Middle frontal gyrus (tissue), 1 donor: ENCODE measurements around the gene VASN.
"Not testable (repeated sequence)": the region's sequence is repeated elsewhere in the genome, so short reads cannot be mapped to it uniquely, and the experiment has no call there.

Source experiments
- DNase-seq: peaks from one replicate; pipeline ENCODE4 v3.0.0-alpha.2; 2015; ENCODE audit warnings: low spot score; ENCODE audit errors: extremely low spot score

The VASN gene

DNA sequence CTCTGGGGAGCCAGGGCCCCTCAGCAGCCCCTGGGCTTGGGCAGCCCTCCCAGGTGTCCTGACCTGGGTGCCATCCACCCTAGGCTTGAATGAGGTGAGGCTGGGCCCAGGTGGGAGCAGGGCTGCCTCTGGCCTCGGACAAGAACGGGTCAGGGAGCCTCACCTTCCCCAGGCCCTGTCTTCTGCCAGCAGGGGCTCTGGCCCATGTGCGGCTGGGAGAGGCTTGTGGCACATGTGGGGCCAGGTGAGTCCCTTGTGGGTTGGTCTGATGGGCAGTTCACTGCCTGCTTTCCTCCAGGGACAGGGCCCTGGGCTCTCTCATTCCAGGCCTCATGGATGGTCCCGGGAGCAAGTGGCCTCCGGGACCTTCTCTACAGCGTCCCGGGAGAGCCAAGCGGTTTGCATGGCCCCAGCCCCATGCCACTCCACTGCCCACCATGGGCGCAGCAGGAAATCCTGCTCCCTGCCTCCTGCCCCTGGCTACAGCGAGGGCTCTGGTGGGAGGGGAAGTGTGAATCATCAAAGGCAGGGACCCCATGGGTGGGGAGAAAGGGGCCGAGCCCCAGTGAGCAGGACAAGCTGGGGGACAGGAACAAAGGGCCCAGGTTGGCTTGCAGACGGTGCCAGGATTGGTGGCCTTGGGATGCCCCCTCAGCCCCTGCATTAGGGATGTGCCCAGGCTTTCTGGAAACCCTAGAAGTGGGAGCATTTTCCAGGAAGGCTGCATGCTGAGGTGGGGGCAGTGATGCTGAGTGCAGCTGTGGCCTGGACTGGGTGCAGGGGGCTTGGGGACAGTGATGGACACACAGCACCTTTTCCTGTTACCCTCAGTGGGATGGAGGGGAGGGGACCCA is 12.2 kb downstream of the VASN start:
- no peak for DNase-seq

DNA sequence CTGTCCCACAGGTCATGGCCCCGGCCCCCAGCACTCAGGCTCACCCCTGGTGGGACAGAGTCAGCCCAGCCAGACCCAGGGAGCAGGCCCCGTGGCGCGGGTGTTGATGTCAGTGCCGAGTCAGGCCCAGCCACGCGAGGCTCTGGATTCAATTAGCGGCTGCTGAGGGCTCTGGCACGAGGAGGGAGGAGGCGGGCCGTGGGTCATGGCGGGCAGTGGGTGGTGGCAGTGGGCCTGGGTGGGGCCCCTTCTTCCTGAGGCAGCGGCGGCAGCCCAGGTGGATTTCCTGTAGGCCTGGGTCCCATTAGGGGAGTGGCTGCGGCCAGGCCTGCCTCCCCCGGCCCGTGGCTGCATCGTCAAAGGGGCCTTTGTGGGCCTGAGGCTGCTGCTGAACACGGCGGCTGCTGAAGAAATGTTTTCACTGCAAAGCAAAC is 12.9 kb downstream of the VASN start:
- no peak for DNase-seq

DNA sequence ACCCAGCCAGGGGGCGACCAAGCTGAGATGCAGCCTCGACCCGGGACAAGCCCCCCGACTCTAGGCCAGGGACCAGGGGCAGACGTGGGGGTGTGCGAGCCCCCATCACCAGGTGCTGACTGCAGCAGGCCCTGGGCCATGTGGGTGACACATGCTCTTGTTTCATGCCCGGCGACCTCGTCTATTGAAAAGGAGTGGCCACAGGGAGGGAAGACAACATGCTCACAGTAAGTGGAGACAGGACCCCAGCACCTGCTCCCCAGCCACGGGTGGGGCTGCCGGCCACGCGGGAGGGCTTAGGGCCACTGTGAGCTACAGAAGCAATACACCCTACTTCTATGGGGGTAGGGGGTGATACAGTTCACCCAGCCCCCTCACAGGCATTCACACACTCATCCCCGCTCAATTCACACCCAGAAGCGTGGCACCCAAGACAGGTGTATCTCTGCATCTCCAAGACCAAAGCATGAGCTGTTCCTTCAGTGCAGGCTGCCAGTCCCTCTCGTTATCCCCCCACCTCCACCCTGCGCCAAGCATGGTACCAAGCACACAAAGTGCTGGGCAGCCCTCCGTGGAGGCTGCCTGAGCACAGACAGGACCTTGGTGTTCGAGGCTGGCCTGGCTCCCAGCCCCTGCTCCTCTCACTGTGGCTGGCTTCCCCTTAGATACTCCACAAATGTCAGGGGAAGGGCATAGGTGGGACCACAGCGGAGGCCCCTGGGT is 13.6 kb downstream of the VASN start:
- no peak for DNase-seq

DNA sequence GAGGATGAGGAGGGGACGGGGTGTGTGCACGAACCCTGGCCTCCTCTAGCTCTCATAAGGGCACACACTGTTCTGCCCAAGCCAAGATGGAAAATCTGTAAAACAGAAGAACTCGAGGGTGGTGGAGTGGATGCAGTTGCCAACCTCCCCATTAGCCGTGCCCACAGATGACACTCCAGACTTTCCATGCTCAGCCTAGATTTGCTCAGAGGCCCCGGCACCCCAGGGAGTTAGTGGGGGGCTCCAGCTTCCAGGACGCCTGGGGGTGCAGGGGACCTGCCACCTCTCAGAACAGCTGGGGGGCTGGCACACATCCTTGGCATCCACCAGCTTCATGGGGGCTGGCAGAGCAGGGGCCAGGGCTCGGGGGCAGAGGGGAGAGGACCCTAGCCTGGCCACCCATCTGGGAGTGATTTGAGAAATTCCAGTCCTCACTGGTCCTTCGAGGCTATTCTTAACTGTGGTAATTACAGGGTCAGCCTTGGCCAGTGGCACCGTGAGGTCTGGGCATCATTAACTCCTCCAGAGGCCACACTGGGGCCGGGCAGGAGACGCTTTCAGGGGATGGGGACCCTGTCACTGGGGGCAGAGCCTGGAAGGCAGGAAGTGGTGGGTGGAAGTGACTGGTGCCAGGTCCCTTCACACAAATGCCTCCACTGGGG is 14.3 kb downstream of the VASN start:
- no peak for DNase-seq

DNA sequence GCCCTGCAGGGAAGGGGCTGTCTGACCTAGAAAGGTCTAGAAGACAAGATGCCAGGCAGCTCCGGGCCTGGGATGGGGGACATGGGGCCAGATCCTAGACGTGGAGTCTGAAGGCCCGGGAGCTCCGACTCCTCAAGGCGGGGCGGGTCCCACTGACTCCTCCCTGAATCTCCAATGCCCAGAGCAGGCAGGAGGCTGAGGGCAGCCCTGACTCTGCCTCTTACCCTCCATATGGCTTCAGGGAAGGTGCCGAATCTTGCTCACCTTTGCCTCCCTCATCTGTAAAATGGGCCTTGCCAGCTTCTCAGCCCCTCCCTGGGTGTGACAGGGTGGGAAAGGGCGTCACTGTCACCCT is 14.8 kb downstream of the VASN start:
- DNase-seq: no peak

DNA sequence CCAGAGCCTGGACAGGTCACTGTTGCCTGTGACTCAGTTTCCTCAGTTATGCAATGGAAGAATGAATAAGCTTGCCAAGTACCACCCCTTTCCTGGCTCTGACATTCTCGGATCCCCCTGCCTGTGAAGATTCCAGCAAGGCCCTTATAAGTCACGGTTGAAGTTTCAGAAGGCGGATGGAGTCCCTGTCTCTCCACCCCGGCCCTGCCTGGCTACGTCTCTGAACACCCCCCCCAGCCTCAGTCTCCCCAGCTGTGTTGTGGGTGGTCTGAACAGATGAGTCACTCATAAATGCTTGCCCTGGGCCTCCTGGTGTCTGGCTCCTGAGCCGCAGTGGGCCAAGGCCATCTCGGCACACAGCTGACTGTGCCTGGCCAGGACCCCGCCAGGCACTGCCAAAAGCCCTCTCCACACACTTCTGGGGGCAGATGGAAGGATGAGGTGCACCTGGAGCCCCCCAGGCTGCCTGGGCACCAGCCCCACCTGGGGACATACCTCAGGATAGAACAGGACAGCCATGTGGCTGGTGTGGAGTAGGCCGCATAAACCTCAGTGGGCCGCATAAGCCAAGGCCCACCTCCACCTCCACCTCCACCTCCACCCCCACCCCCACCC is 15.4 kb downstream of the VASN start:
- DNase-seq: no peak

DNA sequence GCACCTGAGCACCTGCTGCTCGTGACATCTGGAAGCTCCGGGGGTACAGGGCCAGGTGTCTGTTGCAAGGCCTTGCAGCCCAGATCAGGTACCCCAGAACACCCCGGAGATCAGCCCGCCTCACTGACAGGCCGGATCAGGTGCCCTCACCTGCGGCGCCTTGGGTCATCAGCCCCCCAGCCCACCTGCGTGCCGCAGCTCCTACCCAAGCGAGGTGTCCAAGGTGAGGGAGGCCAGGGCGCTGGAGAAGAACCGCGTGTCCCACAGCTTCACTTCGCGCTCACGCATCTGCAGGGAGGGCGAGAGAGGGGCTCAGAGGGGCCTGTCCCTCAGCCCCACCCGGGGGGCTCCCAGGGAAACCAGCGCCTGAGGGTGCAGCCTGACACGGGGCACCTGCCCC is 16.1 kb downstream of the VASN start:
- no peak for DNase-seq

DNA sequence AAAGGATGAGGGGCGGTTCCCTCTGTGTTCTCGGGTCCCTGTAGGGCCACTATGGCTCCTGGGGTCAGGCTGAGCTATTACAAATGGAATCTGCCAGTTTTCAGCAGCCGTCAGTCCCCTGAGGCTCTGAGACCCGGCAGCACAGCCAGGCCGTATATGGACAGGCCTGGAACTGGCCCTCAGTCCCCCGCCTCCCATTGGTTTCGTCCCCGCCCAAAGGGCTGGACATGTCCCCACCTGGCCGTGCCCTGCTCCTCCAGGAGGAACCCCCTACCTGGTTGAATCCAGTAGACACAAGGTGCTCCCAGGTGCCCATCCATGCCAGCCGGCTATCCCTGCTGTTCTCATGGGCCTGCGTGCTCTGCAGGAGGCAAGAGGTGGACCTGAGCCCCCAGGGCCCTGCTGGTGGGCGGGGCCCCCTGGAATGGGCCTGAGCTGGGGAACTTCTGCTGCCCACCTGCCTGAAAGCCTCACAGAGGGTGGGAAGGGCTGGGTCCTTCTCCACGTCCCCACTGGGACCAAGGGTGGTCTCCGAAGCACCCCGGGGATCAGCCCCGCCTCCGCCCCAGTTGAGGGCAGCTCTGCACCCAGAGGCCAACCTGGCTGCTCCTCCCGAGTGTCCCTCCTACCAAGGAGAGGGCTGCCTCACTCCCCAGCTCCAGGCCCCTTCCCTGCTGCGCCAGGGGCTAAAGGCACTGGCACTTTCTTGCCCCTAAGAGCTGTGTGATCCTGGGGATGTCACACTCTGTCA is 16.8 kb downstream of the VASN start:
- no peak for DNase-seq

DNA sequence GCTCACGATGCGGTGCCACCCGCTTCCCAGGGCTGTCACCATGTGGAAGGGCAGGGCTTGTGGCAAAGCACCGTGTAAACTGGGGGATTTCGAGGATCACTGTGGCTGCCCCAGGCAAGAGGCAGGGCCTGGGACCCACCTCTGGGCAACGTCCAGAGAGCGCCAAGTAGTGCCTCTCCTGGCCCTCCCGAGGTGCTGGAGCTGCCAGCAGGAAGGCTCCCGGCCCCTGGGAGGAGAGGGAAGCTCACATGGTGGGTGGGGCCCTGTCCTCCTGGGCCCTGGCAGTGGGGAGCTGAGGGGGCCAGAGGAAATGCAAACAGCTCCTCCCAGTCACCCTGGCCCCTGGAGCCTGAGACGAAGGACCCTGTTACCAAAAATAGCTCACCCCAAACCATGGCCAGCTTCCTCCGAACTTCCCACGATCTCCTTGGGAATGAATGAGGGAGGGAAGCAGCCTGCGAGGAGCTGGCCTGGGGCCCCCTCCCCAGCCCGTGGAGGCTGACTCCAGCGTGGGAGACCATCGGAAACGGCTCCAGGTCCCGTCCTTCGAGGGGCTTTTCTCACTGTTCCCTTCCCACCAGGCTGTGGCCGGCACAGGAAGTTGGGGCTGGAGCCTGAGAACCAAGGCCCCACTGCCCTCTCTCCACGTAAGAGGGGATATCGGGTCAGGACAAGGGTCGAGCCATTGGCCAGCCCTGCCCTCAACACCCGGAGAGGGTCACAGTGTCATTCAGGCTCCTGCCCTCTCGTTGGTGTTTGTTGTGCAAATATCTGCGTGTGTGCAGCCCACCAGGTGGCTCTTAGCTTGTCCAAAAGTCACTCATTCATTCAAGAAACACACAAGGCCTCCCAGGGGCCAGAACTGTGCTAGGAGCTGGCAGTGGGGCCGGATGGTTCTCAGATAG is 17.7 kb downstream of the VASN start:
- no peak for DNase-seq

DNA sequence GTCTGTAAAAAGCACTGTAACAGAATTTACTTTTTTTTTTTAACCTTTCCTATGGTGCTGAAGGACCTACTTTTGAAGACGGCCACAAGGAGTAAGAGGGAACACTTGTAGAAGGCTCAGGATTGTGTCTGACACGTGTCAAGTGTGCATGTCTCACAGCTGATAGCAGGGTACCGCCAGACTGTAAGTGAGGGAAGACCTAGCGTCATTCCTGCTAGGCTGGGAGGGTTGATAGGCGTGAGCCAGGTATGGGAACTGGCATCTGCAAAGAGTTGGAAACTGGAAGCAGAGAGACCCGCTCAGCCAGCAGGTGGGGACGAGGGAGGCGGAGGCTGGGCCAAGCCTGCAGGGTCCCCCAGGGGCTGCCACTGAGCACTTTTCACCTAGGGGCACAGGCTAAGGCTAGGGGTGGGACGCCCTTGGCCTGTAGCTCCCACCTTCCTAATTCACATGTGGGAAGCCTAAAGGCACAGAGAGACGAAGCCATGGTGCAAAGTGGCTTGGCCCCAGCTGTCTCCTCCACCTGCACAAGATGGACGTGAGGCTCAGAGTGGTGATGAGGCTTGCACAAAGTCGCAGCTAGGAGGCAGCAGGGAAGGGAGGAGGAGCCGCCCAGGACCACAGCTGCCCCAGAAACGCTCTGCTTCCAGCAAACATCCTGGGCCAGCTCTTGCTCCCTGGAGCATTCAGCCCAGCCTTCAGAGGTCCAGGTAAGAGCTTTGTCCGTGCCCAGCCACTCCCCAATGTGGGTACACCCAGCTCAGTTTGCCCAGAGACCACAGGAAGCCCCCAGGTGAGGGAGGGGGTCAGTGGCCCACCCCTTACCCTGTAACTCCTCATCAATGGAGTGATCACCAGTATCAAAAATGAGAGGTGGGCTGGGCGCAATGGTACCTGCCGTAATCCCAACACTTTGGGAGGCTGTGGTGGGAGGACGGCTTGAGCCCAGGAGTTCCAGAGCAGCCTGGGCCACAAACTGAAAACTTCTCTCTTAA is 18.9 kb downstream of the VASN start:
- no peak for DNase-seq

DNA sequence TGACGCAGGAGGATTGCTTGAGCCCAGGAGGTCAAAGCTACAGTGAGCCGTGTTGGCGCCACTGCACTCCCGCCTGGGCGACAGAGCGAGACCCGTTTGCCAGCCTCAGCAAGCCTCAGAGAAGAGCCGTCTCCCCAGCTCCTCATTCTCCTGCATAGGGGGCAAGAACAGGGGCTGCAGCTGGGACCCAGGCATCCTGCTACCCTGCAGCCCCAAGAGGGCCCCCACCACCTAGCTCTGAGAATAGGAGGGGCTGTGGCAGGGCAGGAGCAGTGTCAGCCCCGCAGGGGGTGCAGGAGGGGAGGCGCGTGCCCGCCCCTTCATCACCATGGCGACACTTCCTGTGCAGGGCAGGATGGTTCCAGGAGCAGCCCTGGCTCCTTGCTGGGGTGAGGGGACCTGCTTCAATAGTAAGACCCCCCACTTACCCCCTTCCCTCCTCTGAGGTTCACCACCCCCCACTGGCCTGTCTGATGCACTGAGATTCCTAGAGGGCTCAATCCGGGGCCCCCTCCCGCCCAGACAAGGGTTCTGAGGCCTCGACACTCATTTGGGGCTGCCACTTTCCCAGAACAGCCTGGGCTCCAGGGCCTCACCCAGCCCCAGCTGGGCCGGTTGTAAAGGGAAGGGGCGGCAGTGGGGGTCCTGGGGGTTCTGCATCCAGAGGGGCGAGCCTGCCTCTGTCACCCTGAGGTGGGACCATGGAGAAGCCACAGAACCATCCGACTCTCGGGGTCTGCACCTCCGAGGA is 20.2 kb downstream of the VASN start:
- DNase-seq: no peak

DNA sequence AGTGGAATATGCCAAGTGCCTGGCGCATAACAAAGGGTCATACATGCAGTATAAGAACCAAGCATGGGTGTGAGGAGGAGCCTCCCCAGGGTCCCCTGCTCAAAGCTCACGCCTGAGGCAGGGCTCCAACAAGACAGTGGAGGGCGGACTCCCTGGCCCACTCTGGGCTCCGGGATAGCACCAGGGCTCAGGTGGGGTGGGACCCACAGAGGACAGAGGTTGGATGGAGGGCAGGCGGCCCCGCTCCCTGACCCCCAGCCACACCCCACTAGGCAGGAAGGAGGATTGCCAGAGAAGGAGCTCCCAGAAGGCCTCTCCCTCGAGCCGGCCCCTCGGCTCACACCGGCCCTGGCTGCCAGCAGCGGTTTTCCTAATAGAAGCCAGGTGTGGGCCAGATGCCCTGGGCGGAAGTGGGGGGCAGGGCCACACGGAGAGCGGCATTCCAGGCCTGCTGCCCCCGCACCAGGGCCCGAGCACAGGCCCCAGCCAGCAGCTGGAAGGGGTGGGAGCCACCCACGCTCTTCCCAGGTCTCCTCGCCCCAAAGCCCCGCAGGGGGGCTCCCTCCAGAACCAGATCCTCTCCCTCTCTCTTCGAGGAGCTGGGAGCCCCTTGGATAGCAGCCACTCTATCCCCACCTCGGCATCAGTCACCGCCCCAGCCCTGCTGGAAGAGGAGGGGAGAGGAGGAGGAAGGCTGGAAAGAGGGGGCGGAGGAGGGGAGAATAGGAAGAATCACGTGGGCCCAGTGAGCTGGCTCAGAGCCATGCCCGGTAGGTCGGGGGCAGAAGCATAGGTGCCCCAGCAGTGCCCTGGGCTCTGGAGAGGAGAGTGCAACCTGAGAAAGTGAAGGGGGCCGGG is 21.0 kb downstream of the VASN start:
- DNase-seq: no peak

DNA sequence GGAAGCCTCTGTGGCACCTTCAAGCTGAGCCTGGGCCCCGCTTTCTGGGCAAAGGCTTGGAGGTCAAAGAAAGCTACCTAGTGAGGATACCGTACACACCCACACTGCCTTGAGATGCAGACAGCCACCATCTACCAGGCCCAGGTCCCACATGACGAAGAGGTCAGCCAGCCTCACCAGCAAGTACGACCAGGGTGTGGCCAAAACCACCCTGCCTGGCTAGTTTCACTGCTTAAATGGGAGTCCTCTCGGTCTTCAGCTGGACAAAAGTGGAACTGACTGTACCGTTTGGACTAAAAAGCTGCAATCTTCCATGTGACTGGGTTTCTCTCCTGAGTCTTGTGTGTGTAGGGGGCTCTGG is 21.6 kb downstream of the VASN start:
- DNase-seq: no peak

DNA sequence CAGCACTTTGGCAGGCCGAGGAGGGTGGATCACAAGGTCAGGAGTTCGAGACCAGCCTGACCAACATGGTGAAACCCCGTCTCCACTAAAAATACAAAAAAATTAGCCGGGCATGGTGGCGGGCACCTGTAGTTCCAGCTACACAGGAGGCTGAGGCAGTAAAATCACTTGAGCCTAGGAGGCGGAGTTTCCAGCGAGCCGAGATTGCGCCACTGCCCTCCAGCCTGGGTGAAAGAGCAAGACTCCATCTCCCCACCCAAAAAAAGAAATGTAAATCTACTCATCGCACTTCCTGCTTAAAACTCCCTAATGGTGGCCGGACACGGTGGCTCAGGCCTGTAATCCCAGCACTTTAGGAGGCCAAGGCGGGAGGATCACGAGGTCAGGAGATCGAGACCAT is 22.2 kb downstream of the VASN start:
- DNase-seq: not testable (repeated sequence)

DNA sequence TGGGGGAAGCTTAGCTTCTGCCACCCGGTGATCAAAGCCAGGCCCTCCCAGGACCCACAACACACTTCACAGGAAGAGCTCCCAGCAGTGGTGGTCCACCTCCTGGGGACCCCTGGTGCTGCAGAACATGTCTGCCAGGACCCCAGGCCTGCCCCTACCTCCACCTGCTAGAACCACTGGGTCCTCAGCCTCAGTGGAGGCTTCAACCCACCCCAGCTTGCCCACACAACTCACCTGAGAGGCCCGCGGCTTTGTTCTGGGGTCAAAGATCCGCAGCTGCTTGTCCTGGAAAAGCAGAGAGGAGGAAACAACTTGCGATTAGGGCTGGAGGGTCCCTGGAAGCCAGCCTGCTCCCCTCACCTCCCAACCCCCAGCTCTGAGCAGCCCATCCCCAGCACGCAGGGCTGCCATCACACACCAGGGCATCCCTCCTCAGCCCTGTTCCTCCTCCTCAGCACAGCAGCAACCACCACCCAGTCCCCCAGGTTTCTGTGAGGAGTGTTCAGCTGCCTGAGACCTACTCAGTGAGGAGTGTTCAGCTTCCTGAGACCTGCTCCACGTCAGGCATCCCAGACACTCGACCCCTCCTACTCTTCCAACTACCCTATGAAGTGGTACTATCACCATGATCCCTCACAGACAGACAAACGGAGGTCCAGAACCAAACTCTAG is 23.5 kb downstream of the VASN start:
- no peak for DNase-seq

DNA sequence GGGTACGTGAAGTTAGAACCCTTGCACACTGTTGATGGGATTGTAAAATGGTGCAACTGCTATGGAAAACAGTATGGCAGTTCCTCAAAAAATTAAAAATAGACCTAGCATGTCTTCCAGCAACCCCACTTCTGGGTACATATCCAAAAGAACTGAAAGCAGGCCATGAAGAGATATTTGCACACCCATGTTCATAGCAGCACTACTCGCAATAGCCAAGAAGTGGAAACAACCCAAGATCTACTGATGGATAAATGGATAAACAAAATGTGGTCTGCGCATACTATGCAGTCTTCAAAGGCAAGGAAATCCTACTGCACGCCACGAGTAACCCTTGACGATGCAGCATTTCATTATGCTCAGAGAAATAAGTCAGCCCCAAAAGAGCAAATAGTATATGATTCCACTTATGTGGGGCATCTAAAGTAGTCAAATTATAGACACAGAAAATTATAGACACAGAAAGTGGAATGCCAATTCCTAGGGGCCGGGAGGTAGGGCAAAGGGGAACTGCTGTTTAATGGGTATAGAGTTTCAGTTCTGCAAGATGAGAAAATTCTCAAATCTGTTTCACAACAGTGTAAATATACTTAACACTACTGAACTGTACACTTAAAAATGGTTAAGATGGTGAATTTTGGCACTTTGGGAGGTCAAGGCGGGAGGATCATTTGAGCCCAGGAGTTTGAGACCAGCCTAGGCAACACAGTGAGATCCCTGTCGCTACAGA is 27.5 kb downstream of the VASN start:
- no peak for DNase-seq
